HG03196 (cell line): ENCODE results near the gene POFUT1.
A peak's percentile ranks its signal among the peaks of the same experiment; 100 is the strongest.
"Not testable (repeated sequence)": the region's sequence is repeated elsewhere in the genome, so short reads cannot be mapped to it uniquely, and the experiment has no call there.

Experiments used
- ATAC-seq: cut with Tn5 transposase; IDR thresholded peaks from one replicate; pipeline ENCODE4 v1.9.1; 2021; ENCODE audit not compliant: unreplicated experiment

The POFUT1 gene

GRCh38 chr20:32271620-32272019, 63.9 kb downstream of the POFUT1 start:
- no peak for ATAC-seq

- no peak for ATAC-seq
Measured at GRCh38 chr20:32274359-32274758, 66.7 kb downstream of the POFUT1 start.

DNA sequence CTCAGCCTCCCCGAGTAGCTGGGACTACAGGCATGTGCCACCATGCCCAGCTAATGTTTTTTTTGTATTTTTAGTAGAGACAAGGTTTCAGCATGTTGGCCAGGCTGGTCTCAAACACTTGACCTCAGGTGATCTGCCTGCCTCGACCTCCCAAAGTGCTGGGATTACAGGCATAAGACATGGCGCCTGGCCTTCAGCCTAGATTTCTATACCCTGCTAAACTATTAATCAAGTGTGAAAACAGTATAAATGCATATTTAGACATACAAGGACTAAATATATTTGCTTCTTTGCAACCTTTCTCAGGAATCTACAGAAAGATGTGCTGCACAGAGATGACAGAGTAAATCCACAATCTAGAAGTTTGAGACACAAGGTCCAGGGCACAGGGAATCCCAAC, 67.5 kb downstream of the POFUT1 start:
- ATAC-seq = not testable (repeated sequence)

- ATAC-seq = peak; percentile 77
Measured at GRCh38 chr20:32277361-32278198, 69.9 kb downstream of the POFUT1 start, which contains the start of gene KIF3B. Gene KIF3B (plus strand): TSS chr20:32277651. CDS start chr20:32309778, 32,127 bp downstream.

- peak; percentile 58 for ATAC-seq
Measured at GRCh38 chr20:32278199-32278643, 70.5 kb downstream of the POFUT1 start.

DNA sequence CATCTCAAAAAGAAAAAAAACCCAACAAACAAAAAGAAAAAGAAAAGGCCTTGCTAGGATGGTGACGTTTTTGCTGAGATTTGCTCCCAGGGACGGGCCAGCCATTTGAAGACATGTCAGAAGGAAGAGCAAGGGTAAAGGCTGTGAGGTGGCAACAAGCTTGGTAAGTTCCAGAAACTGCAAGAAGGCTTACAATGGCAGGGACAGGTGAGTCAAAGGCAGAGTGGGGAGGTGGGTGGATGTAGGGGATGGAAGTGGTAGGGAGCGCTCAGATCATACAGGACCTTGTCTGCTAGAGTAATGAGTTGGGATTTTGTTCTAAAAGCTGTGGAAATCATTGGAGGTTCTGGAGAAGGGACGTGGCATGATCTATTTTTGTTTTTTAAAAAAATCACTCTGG, 74.0 kb downstream of the POFUT1 start:
- no peak for ATAC-seq

DNA sequence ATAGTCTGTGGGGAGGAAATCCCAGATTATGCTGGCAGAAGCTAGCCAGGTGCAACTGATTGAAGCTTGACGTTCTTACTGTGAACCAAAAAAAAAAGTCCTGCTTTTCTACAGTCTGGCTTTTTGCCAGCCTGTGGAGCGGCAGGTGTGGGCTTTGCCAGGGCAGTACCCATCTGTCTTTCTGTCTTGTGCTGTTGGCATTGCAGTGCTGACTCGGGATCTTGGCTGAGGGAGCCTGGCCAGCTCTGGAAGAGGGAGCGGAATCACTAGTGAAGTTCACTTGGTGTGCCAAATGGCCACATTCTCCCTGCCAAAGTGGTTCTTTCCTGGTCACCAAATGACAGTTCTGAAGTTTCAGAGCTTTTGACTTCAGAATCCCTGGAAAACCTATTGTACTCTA, 74.8 kb downstream of the POFUT1 start:
- no peak for ATAC-seq

DNA sequence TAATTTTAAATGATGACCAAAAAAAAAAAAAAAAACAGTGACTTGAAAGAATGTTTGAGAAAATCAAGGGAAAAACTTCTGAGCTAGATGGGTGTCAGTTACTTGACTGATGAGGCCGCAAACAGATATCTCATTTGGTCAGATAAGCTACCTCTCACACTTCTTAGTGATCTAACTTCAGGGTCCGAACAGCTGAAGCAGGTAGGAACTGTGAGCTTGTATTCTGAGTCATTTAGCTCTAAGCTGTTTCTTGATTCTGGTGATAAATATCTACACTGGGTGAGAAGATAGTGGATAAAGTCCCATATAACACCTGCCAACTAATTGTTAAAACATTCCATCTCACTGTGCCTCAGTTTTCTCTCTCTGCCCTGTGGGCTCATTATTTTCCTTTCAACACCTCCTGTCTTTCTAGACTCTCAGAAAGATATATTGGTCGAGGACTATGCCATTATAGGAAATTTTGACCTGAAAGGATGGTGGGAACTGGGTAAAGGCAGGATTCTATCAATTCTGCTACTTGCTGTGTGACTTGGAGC, 77.5 kb downstream of the POFUT1 start:
- ATAC-seq = no peak

DNA sequence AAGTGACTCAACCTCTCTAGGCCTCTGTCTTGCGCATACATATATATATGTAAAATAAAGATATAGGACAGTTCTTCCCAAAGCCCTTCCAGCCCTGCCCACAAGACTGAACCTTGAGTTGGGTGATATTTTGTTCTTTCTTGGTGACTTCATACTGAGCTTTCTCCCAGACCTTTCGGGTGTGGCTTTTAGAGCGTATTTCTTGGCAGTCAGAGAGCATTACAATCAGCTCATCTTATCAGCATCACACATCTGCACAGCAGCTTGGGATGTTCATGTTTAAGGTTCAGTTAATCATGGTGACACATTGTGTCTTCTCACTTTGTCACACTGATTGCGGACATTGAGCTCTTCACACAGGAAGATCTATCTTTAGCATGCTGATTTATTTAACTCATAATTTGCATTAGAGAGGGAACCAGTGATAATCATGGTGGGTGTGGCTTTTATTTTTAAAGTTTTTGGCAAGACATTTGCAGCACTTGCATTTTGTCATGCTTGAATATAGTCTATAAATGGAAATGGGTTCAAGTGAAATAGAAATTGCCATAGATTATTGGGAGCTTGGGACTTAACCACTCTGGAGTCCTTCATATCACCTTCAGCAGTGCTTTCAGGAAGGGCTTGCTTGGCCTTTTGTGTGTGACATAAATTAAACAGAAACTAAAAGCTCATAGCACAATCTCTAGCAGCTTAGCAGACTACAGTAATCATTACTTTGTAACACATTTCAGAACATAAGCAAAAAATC, 78.1 kb downstream of the POFUT1 start:
- peak; percentile 56 for ATAC-seq

DNA sequence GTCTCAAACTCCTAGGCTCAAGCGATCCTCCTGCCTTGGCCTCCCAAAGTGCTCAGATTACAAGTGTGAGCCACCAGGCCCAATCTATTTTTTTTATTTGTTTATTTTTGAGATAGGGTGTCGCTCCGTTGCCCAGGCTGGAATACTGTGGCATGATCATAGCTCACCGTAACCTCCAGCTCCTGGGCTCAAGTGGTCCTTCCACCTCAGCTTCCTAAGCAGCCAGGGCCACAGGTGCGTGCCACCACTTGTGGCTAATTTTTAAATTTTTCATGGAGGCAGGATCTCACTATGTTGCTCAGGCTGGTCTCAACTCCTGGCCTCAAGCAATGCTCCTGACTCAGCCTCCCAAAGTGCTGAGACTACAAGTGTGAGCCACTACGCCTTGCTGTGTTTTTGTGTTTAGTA, 79.6 kb downstream of the POFUT1 start:
- ATAC-seq = no peak
